ENCODE measurements around the gene COL6A5.
"Not testable (repeated sequence)": the region's sequence is repeated elsewhere in the genome, so short reads cannot be mapped to it uniquely, and the experiment has no call there.

The COL6A5 gene

GRCh38 chr3:130386604-130387263 lies 41.3 kb downstream of the COL6A5 start:
- in situ Hi-C loops (cut with MboI; ENCODE audit: low sequenced_read_pairs), result no loop called here

DNA sequence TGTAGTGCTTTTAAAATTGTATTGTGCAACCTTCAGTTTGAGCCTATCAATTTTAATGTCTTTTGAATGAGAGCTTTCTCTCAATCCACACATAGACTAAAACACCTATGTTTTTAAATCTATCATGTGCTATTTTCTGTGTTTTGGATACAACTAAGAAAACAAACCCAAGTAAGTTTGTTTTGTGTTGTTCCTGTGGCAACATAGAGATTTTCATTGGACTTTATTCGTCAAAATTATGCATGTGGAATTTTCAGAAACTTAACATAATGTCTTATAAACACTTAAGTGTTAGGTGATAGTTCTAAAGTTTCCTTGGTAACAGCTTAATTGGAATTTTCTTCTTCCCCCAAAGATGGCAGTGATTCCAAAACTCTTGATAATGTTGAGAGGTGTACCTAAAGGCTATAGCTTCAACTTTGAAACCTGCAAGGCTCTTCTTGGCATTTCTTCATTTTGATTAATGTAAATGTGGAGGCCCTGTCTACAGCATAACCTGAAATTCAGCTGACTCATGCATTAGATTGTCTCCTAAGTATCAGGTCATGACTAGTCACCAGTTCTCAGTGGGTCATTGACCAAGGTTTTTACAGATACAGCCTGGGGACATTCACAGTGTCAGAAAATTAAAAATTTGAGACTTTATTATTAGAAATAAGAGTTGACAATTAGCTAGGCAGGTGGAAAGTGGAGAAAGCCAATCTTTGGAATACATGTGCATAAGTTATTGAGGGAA lies 44.4 kb downstream of the COL6A5 start:
- in situ Hi-C loops (cut with MboI; ENCODE audit: low sequenced_read_pairs), result no loop called here

GRCh38 chr3:130392266-130392665 lies 46.8 kb downstream of the COL6A5 start:
- in situ Hi-C loops (cut with MboI; ENCODE audit: low sequenced_read_pairs), result no loop called here

DNA sequence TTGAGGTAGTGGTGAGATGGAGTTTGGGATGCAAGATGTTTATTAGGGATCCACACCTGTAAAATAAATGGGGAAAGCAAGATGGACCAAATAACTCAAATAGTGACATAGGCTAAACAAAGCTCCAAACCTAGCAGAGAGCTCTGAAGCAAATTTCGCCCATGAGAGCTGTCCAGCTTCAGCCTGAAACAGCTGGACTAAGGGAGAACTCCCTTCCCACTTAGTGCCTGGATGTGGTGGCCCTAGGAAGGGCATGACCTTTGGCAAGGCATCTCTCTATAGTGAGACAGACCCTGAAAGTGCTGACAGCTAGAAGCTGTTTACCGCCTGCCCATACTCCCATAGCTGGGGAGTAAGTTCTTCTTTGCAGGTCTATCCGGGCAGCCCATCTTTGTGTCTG lies 48.1 kb downstream of the COL6A5 start:
- in situ Hi-C loops (cut with MboI; ENCODE audit: low sequenced_read_pairs), result no loop called here

- in situ Hi-C loops (cut with MboI; ENCODE audit: low sequenced_read_pairs), result no loop called here
Observed at GRCh38 chr3:130395331-130395730, 49.9 kb downstream of the COL6A5 start.

- in situ Hi-C loops (cut with MboI; ENCODE audit: low sequenced_read_pairs), result no loop called here
Observed at GRCh38 chr3:130395916-130396315, 50.4 kb downstream of the COL6A5 start.

GRCh38 chr3:130404401-130404800 lies 58.9 kb downstream of the COL6A5 start:
- in situ Hi-C loops (cut with MboI; ENCODE audit: low sequenced_read_pairs), result no loop called here

- in situ Hi-C loops (cut with MboI; ENCODE audit: low sequenced_read_pairs), result no loop called here
Observed at GRCh38 chr3:130405956-130406355, 60.5 kb downstream of the COL6A5 start.

GRCh38 chr3:130408253-130408652 lies 62.8 kb downstream of the COL6A5 start:
- in situ Hi-C loops (cut with MboI; ENCODE audit: low sequenced_read_pairs), result not testable (repeated sequence)

DNA sequence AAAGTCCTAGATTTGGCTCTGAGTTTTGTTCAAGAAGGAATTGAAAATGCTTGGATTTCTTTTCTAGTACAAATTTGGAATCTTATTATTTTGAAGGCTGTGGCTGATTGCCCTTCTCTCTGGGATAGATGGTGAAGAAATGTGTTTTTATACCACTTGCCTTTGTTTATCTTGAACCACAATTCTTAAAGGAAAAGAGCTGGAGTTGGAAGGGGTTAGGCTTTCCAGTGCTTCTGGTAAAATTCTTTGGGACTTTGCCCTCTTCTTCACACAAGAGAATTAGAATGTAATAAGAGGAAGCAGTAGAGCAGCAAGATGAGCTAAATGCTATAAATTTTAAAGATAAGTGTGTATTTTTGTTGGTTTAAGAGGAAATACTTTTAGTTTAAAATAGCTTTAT lies 65.8 kb downstream of the COL6A5 start:
- in situ Hi-C loops (cut with MboI; ENCODE audit: low sequenced_read_pairs), result no loop called here

DNA sequence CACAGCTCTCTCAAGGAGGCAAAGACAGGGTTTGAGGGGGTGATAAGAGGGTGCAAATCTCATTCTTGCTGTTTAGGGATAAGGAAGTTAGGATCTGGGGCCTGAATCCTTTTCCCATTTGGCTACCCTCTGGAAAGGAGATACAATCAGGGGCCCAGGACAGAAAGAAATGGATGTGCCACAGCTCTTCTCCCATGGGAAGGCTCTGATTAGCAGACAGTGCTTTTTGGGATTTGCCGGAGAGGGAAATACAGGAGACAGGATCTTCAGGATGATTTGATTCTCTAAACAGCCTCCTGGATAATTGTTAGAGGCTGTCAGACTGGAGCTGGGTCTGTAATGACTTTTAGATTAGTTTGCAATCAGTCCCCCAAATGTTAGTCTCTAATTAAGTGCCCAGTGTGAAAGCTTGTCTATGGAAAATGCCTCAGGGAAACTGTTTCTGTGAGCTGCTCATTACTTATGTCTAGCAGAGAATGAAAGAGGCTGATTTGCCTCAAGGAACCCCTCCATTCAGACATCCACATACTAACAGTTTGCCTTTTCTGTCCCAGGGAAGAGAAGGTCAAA lies 67.6 kb downstream of the COL6A5 start:
- in situ Hi-C loops (cut with MboI; ENCODE audit: low sequenced_read_pairs), result no loop called here

DNA sequence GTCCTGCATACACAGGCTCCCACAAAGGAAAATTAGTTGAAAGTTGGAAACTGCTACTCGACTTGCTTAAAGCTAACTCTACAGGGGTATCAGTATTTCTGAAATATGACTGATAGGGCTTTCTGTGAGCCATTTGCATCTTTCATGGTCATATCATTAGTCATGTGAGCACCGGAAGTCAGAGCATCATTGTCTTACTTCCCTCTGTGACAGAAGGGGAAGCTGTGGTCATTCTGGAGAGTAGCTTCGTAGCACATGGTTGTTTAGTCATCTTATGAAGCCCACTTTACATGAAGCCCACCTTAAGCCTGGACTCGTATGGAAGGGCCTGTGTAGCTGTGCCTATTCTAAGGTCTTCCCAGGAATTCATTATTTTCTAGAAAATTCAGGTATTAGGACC lies 69.0 kb downstream of the COL6A5 start:
- in situ Hi-C loops (cut with MboI; ENCODE audit: low sequenced_read_pairs), result no loop called here

GRCh38 chr3:130420466-130420865 lies 75.0 kb downstream of the COL6A5 start:
- in situ Hi-C loops (cut with MboI; ENCODE audit: low sequenced_read_pairs), result no loop called here

- in situ Hi-C loops (cut with MboI; ENCODE audit: low sequenced_read_pairs), result no loop called here
Observed at GRCh38 chr3:130423064-130423463, 77.6 kb downstream of the COL6A5 start.

GRCh38 chr3:130424837-130425236 lies 79.4 kb downstream of the COL6A5 start:
- in situ Hi-C loops (cut with MboI; ENCODE audit: low sequenced_read_pairs), result no loop called here

DNA sequence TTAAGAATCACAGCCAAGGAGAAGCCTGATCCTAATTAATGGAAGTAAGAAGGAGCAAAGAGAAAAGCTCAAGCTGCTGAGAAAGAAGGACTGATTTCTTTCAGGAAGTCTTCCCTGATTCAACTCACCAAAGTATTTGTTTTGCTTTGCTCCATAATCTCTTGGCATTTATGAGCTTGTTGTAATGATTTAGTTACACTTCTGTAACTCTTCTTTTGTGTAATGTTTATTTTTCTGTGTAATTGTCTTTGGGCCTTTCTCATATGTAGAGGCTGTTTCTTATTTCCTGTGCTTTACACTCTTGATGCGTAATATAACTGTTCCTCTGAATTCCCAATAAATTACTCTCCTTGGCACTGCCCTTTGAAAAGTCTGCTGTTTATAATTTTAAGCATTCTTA lies 80.0 kb downstream of the COL6A5 start:
- in situ Hi-C loops (cut with MboI; ENCODE audit: low sequenced_read_pairs), result no loop called here

DNA sequence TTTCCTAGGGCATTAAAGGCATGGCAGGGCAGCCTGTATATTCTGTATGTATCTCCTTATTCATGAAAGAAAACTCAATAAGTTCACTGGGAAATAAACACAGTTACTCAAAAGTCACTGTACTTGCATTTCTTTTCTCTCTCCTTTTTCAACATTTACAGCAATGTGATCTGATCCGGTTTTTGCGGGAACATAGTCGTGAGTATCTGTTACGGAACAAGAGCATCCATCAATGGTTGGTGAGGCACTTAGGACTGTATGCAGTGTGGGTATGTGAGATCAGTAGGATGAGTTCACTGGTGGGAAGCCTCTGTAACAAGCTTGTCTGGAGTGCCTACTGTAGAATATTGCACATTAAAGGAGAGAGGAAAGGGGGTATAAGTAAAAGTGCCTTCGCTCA lies 80.7 kb downstream of the COL6A5 start:
- in situ Hi-C loops (cut with MboI; ENCODE audit: low sequenced_read_pairs), result no loop called here

GRCh38 chr3:130428871-130429712 lies 83.6 kb downstream of the COL6A5 start:
- in situ Hi-C loops (cut with MboI; ENCODE audit: low sequenced_read_pairs), result no loop called here

DNA sequence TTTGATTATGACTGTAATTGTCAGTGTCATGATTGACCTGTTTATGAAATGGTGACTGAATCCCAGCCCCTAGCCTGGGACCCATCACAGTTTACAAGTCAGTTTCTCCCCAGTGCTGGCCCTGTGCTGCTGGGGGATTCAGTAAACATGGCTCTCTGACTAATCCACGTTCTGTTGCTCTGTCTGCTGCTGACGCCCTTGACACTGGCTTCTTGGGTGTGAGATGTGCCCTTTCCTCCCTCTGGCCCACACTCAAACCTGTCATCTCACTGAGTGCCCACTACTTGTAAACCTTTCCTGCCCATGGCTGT lies 84.2 kb downstream of the COL6A5 start:
- in situ Hi-C loops (cut with MboI; ENCODE audit: low sequenced_read_pairs), result no loop called here

GRCh38 chr3:130430266-130430665 lies 84.8 kb downstream of the COL6A5 start:
- in situ Hi-C loops (cut with MboI; ENCODE audit: low sequenced_read_pairs), result no loop called here

DNA sequence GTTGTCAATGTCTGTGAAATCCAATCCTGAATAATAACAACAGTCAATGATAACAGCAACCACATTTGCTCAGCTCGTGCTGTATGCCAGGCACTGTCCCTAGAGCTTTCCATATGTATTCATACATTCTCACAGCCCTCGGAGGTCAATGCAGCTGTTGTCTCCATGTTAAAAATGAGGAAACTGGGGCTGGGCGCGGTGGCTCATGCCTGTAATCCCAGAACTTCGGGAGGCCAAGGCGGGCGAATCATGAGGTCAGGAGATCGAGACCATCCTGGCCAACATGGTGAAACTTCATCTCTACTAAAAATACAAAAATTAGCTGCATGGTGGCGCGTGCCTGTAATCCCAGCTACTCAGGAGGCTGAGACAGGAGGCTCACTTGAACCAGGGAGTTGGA lies 86.6 kb downstream of the COL6A5 start:
- in situ Hi-C loops (cut with MboI; ENCODE audit: low sequenced_read_pairs), result not testable (repeated sequence)

- in situ Hi-C loops (cut with MboI; ENCODE audit: low sequenced_read_pairs), result no loop called here
Observed at GRCh38 chr3:130433306-130433705, 87.8 kb downstream of the COL6A5 start.
